CD4-positive, alpha-beta T cell treated with Interleukin-1 beta for 1 hour (primary cell): Measurements from ENCODE around the gene SLC38A2.

Experiments
- DNase-seq, 2 donors: peaks; one replicate each; pipeline ENCODE4 v3.0.0-alpha.2; 2020 to 2022

SLC38A2 gene

GRCh38 chr12:46390881-46391280 lies 18.3 kb upstream of the SLC38A2 start:
- DNase-seq, result no peak

- no peak for DNase-seq
Observed at GRCh38 chr12:46390304-46390703, 17.7 kb upstream of the SLC38A2 start.

DNA sequence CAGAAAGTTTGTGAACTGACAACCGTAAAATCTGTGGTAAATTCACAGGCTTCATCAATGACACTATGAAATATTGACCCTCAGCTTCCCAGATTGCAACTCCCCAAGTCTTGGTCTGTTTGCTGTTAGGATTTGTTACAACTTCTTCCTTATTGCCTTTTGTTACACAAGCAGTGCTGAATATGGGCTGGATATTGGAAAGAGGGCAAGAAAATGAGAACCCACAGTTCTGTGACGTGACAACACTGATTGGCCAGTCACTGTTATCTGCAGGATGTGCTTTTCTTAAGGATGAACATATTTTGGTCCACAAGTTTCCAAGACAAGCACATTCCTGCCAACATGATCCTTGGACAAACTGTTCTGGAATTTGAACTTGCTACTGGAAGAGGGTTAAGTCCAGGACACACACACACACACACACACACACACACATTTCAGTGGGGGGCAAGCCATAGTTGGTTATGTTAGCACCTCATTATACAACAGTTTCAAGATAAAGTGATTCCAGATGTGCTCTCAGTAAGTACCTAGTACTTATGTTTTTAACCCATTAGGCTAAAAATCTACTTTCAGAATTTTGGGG lies 16.6 kb upstream of the SLC38A2 start:
- no peak for DNase-seq

DNA sequence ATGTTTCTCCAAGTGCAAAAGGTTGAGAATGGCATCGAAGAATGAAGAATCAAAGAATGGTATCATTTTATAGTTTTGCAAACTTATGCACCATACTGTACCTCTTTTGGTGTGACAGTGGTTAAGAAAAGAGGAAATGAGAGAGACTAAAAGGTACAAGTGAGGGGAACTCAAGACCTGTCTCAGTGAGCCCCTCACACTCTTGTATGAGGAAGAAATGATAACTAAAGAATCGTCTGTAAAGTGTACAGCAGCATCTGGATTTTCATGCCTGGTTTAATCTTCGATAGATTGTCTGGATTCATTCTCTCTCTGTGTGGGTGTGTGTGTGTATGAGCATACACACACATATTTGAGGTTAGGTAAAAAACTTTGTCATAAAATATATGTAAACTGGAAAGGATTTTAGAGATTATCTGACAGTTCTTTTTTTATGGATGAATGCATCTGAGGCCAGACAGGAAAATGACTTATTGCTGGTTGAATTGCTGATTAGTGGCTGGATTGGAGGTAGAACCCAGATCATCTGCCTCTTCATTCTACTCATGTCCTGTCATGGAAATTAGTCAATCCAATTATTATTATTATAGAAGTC lies 16.0 kb upstream of the SLC38A2 start:
- no peak for DNase-seq

DNA sequence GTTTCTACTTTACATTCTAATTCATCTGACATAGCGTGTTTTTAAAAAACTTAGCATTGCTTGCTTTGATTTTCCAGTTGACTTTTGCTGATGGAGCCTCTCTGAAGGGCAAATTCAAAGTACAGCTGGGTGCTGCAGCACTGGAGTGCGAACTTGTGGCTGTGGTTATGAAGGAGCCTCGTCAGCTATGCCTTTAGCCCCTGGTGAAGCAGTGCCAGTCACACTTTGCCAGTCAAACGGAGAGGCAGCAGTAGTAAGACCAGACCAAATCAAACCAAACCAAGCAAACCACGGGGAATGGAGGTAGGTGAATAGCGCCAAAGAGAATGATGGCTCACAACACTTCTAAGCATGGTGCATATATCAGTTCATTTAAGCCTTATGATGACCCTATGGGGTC lies 15.1 kb upstream of the SLC38A2 start:
- peak in 1 of 2 donors; percentile 36 for DNase-seq

- peak in 1 of 2 donors; percentile 34 for DNase-seq
Observed at GRCh38 chr12:46386877-46387629, 14.5 kb upstream of the SLC38A2 start.

DNA sequence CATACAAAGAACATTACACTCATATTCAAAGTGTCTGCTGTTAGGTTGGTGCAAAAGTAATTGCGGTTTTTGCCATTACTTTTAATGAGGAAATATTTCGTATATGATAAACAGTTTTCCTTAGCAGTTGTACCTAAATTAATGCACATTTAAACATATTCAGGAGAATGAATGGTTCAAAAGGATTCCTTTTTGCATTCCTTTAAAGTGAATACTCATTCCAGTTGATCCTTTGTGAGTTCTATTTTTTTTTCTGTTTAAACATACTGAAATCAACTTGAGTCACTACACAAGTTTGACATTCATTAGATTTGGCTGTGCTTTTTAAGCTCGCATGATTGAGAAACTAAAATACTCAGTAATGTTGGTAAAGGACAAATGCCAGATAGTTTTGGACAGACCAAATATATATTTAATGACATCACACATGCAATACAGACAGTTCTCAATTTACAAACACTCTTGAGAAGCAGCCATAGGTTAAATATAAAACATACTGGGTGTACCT lies 13.8 kb upstream of the SLC38A2 start:
- DNase-seq, result no peak

DNA sequence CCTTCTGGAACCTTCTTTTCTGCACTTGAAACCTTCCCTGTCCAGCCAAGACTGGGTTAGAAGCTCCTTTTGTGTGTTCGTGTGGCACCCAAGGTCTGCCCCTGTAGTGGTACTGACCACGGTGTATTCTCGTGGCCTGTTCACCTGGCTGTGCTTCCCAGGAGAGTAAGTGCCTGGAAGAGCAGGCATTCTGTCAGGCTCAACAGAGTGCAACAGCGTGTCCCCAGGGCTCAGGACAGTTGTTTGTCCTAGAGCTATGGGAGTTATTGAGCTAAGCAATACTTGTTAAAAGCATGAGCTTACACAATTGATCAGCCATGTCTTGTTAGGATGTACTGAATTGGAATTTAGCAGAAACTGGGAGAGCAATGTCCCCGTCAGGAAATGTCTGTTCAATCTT lies 12.9 kb upstream of the SLC38A2 start:
- no peak for DNase-seq

DNA sequence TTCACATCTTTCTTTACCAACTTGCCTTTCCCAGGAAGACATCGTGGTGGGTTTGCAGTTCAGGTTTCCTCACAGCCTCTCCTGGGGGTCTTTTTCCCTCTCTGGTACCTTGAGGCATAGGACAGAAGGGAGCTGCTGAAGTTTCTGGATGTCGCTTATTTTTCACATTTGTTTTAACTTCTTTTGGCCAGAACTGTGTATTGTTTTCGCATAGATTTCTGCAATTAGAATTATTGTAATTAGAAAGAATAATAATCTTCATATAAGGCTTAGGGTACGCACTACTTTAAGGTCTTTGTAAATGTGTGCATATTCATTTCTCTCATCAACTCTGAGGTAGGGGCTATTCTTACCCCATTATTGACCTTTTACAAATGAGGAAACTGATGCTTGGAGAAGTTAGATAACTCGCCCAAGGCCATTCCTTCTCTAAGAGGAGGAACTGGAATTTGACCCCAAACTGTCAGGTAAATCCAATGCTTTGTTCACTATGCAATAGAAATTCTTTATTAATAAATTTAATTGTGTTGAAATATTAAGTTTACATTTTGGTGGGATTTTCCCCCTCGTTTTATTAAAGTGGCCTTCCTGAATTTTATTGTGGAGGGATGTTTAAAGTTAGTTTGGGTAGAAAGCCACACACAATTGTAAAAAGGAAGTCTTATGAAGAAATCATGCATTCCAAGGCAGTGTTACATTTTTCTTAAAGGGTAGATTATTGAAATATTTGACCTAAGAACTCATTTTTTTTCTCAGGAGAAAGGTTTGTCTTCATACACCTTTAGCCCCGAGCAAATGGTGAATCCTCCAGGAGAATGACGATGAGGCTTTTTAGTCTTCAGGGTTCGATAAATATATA lies 12.1 kb upstream of the SLC38A2 start:
- DNase-seq, result no peak

DNA sequence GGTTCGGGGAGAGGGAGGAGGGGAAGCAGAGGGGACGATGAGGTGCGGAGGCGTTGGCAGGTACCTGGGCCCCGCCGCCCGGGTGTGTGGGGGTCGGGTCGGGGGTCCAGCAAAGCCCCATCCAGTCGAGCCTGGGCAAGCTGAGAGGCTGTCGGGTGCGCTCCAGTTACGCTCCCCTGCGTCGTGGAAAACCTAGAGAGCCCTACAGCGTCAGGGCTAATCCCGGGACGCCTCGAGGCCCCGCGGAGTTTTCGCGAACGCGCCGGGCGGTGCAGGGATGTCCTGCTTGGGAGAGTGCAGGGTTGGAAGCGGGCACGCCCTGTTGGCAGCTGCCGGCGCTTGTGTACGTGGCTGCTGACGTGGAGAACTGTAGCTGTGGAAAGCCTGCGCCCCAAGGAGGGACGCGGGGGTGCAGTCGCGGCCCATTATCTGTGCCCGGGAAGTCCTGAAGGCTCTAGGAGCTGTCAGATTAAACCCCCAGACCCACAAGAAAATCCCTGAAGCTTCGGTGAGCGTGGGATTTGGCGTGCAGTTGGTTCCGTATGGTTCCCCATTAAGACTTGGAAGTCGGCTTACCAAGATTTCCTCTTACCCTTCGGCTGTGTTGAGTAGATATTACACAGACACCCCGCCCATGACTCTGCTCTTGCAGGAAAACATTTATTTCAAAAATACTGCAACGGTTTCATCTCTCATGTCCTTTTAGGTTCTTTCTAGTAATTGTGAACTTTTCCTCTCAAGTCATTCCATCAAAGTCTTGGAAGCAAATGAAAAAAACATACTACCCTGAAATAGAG lies 11.3 kb upstream of the SLC38A2 start:
- DNase-seq, result peak; percentile 71 to 80

- DNase-seq, result peak; percentile 92
Observed at GRCh38 chr12:46382964-46383653, 10.5 kb upstream of the SLC38A2 start.

DNA sequence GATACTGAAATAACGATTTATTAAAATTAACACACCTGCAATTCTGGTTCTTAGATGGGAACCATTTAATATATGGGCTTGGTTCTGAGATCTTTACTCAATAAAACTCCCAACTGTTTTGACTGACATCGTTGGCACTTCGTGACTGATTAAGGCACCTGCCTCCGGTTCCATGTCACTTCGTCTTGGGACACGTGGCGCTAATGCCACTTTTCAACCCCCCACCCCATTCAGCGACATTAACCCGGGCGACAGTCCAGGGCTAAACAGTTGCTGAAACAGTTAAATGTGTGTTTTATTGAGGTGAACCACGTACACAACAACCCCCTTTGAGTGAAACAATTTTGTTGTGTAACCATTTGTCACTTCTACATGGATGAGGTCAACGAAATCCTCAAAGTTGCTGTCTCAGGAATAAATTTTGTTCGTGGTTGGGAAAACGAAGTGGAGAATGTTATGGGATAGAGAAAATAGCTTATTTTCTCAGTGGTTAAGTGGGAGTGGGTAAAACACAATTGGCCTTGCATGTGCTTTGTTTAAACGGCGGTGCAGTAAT lies 9.9 kb upstream of the SLC38A2 start:
- no peak for DNase-seq

- DNase-seq, result no peak
Observed at GRCh38 chr12:46380881-46381280, 8.3 kb upstream of the SLC38A2 start.

DNA sequence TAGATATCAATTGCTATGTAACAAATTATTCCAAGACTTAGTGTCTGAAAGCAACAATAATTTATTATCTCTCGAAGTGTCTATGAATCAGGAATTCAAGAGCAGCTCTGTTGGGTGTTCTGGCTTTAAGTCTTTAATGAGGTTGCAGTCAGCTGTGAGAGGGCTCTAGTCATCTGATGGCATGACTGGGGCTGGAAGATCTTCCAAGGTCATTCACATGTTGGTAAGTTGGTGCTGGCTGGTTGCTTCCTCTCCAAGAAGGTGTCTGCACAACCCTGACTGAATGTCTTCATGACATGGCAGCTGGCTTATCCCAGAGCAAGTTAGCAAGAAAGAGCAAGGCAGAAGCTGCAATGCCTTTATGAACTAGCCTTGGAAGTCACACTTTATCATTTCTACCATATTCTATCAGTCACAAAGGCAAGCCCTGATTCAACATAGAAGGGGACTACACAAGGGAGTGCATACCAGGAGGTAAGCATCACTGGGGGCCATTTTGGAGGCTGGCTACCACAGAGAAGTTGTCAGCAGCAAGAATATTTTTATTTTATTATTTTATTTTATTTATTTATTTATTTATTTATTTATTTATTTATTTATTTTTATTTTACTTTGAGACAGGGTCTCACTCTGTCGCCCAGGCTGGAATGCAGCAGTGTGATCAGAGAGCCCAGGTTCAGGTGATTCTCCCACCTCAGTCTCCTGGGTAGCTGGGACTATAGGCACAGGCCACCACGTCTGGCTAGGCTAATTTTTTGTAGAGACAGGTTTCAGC lies 7.6 kb upstream of the SLC38A2 start:
- DNase-seq, result no peak

DNA sequence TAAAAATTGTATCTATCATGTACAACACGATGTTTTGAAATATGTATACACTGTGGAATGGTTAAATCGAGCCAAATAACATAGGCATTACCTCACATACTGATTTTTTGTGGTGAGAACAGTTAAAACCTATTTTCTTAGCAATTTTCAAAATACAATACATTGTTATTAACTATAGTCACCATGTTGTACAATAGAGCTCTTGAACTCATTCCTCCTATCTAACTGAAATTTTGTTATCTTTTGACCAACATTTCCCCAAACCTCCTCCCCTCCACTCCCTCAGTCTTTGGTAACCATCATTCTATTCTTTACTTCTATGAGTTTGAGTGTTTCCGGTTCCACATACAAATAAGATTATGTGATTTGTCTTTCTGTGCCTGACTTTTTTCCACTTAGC lies 6.8 kb upstream of the SLC38A2 start:
- no peak for DNase-seq

DNA sequence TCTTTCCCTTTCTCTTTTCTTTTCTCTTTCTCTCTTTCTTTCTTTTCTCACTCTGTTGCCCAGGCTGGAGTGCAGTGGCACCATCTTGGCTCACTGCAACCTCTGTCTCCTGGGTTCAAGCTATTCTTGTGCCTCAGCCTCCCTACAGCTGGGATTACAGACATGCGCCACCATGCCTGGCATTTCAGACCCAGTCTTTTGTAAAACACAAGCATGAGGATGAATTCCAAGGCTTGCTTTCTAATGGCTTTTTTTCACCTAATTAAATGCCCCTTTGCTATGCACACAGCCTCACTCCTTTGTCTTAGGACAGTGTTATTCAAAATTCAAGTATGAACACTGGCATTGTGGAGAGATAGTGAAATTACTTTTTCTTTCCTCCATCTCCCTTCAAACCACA lies 6.0 kb upstream of the SLC38A2 start:
- DNase-seq, result no peak

DNA sequence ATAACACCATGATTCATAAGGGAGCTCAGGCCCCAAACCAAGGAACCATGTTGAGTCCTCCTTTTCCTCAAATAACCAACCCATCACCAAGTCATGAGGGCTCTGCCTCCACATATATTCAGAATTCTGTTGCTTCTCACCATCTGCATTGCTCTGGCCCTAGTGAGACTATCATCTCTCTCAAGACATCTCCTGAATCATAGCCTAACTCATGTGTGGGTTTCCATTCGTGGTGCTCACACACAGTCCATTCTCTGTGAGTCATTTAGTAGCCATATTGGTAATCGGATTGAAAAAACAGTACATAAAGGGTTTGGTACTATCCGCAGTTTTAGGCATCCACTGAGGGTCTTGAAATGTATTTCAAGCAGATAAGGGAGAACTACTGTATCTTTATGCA lies 5.1 kb upstream of the SLC38A2 start:
- DNase-seq, result no peak

DNA sequence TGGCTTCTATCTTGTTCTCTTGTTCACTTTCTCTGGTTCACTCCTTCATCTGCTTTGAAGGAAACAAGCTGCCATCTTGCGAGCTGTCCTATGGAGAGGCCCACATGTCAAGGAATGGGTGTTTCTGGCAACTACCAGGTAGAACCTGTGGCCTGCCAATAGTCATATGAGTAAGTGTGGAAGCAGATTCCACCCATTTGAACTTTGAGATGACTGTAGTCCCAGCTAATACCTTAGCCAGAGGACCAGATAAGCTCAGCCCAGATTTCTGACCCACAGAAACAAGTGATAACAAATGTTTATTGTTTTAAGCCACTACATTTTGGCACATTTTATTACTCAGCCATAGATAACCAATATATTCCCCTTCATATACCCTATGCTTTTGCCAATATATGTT lies 4.0 kb upstream of the SLC38A2 start:
- no peak for DNase-seq

- no peak for DNase-seq
Observed at GRCh38 chr12:46374711-46375110, 2.1 kb upstream of the SLC38A2 start.

DNA sequence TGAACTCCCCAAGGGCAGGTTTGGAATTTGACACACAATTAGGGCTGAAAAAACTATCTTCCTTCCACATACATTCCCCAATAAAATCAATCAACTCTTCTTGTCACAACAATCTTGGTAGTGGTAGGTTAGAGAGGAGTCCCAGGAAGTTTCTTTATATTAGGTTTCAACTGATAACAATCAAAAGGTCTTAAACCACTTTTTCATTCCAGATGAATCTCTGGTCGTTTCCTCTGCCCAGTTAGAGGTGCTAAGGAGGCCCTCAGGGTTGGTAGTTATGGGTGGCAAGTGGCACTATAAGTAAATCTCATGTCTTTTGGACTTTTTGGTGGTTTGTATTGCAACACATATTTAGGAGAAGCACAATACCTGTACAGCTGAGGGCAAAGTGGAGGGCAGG lies 1.7 kb upstream of the SLC38A2 start:
- DNase-seq, result no peak
